OCI-LY7 (cell line): ENCODE data around the gene CCBE1. TPM values are rescaled to one million over a fixed set of nuclear protein-coding genes. Genes with fewer than 3 reads are reported as not detected.

Experiments used
- BruUV-seq: library from RNA; stranded (reverse); fragments of 400-500 nt; replicated peaks from 2 replicates; lab custom pipeline; 2021; lab: Mats Ljungman, UMichigan
- CTCF ChIA-PET: fragments of 300-600 bp; sonication (Branson Sonifier 250); formaldehyde crosslinking; loops from one replicate; lab custom pipeline; 2022; ENCODE audit warnings: antibody characterized with exemption; ENCODE audit not compliant: unreplicated experiment; lab: Charles Lee
- POLR2A ChIA-PET: fragments of 300-600 bp; sonication (Branson Sonifier 250); formaldehyde crosslinking; loops from one replicate; lab custom pipeline; 2022; ENCODE audit warnings: antibody characterized with exemption; lab: Charles Lee
- DNase-seq: peaks from one replicate; pipeline ENCODE4 v3.0.0-alpha.2; 2015; ENCODE audit warnings: low spot score
- H2AFZ ChIP-seq: fragments of 200-600 bp; sonication (generic), shearing (Covaris generic); 2 replicates; pipeline ENCODE4 v1.6.1; 2014; ENCODE audit warnings: mild to moderate bottlenecking, antibody characterized with exemption, low read length, moderate library complexity
- H3K27ac ChIP-seq: fragments of 200-600 bp; sonication (generic); 2 replicates; pipeline ENCODE4 v1.5.1; 2014; ENCODE audit warnings: mixed run types, low read depth, mild to moderate bottlenecking, moderate library complexity, low read length, inconsistent platforms; ENCODE audit not compliant: poor library complexity, severe bottlenecking
- H3K36me3 ChIP-seq: fragments of 200-600 bp; sonication (generic); 2 replicates; pipeline ENCODE4 v1.6.1; 2014; ENCODE audit warnings: mild to moderate bottlenecking, antibody characterized with exemption, low read length, moderate library complexity, mixed read lengths; ENCODE audit not compliant: insufficient read depth
- H3K4me1 ChIP-seq: fragments of 200-600 bp; sonication (generic); 2 replicates; pipeline ENCODE4 v1.5.1; 2014; ENCODE audit warnings: mild to moderate bottlenecking, low read length; ENCODE audit not compliant: insufficient read depth, poor library complexity, severe bottlenecking
- H3K4me2 ChIP-seq: fragments of 200-600 bp; sonication (generic); 2 replicates; pipeline ENCODE4 v1.6.1; 2014; ENCODE audit warnings: mild to moderate bottlenecking, low read length
- H3K4me3 ChIP-seq: fragments of 200-600 bp; sonication (generic); 2 replicates; pipeline ENCODE4 v1.5.1; 2014; ENCODE audit warnings: mild to moderate bottlenecking, low read depth, low read length; ENCODE audit not compliant: poor library complexity, severe bottlenecking
- H3K79me2 ChIP-seq: fragments of 200-600 bp; sonication (generic); 2 replicates; pipeline ENCODE4 v1.6.1; 2016; ENCODE audit warnings: low read depth, mild to moderate bottlenecking, low read length, moderate library complexity, mixed read lengths; ENCODE audit not compliant: insufficient read depth
- H3K9me2 ChIP-seq: fragments of 200-600 bp; sonication (generic); 2 replicates; pipeline ENCODE4 v1.6.1; 2016; ENCODE audit warnings: mild to moderate bottlenecking, low read length, mixed read lengths; ENCODE audit not compliant: insufficient read depth
- H3K9me3 ChIP-seq: fragments of 200-600 bp; sonication (generic); 2 replicates; pipeline ENCODE4 v1.6.1; 2014; ENCODE audit warnings: mild to moderate bottlenecking, mixed run types, low read length, mixed read lengths
- H4K20me1 ChIP-seq: fragments of 200-600 bp; sonication (generic); 2 replicates; pipeline ENCODE4 v1.6.1; 2014; ENCODE audit warnings: mild to moderate bottlenecking, antibody characterized with exemption, low read length, moderate library complexity, mixed read lengths; ENCODE audit not compliant: insufficient read depth
- EZH2phosphoT487 ChIP-seq: fragments of 200-600 bp; sonication (generic); IDR thresholded peaks from 2 replicates; pipeline ENCODE4 v1.6.1; 2018; ENCODE audit warnings: low read depth, borderline replicate concordance, mild to moderate bottlenecking, mixed run types, antibody characterized with exemption, low read length, moderate library complexity, mixed read lengths
- intact Hi-C: fragments of 100-400 bp; cut with micrococcal nuclease; formaldehyde crosslinking; loops from one replicate; pipeline ENCODE4 v1.10.0; 2022; ENCODE audit not compliant: unreplicated experiment
- total RNA-seq, 2 experiments: library from RNA; depleted of rRNA in 1 of 2; stranded (reverse); fragments of >200 nt in 1 of 2; shearing (Covaris generic) in 1 of 2; gene quantifications; 2 replicates each; pipeline ENCODE4 v1.2.3, GENCODE V29; 2014 to 2022
- TF ChIP-seq, protein P1 (sequence below): fragments of 200-600 bp; sonication (generic); conservative IDR thresholded peaks from 2 replicates; pipeline ENCODE4 v1.5.1; 2014; ENCODE audit warnings: mild to moderate bottlenecking, antibody characterized with exemption, low read length, moderate library complexity, mixed read lengths

CCBE1 gene
- total RNA-seq, 2 experiments from 2014 or later, result 0.16 to 0.70 TPM

DNA sequence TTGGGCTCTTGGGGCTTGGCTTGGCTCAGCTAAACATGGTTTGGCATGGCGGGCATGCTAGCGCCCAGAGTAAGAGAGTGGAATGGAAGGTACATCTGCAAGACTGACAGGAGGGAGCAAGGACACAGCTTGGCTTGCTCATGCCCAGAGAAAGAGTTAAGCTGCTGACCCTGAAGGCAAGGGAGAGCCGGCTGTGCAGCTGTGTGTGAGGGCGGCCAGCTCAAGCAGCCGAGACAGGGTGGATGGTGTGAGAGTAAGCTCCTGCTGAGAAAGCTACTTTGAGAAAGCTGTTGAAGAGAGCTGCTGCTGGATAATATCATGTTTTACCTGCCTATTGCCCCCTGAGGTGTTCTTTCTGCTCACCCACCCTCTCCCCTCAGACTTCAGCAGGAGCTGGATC, 135.6 kb downstream of the CCBE1 start:
- Histone ChIP-seq H3K9me3 (no peaks in the 10 kb centered on the region), H3K4me2 (no peak overlapping the region), H3K4me1 (no peaks in the 10 kb centered on the region), H3K36me3 (no peaks in the 10 kb centered on the region), H2AFZ (no peak overlapping the region), H3K79me2 (no peaks in the 10 kb centered on the region), H3K4me3 (no peak overlapping the region), H3K27ac (no peak overlapping the region), H4K20me1 (no peaks in the 10 kb centered on the region), H3K9me2 (no peaks in the 10 kb centered on the region)
- intact Hi-C loops, result no loop called here
- no peak for DNase-seq
- CTCF ChIA-PET, result no interaction called here
- BruUV-seq, result no TSS peak
- TF ChIP-seq EZH2phosphoT487, result no peak
- TF ChIP-seq, protein P1, sequence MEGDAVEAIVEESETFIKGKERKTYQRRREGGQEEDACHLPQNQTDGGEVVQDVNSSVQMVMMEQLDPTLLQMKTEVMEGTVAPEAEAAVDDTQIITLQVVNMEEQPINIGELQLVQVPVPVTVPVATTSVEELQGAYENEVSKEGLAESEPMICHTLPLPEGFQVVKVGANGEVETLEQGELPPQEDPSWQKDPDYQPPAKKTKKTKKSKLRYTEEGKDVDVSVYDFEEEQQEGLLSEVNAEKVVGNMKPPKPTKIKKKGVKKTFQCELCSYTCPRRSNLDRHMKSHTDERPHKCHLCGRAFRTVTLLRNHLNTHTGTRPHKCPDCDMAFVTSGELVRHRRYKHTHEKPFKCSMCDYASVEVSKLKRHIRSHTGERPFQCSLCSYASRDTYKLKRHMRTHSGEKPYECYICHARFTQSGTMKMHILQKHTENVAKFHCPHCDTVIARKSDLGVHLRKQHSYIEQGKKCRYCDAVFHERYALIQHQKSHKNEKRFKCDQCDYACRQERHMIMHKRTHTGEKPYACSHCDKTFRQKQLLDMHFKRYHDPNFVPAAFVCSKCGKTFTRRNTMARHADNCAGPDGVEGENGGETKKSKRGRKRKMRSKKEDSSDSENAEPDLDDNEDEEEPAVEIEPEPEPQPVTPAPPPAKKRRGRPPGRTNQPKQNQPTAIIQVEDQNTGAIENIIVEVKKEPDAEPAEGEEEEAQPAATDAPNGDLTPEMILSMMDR, result no peak
- POLR2A ChIA-PET, result no interaction called here

DNA sequence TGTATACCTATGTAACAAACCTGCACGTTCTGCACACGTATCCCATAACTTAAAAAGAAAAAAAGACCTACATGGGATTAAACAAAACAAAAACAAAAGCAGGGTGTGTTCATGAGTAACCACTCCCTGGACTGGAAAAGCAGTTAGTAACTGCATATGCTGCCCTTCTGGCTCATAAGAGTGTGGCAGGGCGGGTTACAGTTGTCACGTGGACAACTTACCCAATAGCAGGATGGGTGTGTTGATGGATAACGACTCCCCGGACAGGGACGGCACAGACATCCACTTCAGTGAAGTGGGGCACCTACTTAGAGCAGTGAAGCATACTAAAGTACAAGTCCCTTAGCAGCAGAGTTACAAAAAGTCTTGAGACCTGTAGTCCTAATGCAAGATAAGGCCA, 136.7 kb downstream of the CCBE1 start:
- ChIA-PET CTCF (no interaction called here), POLR2A (no interaction called here)
- H3K4me1 ChIP-seq, result no peaks in the 10 kb centered on the region
- intact Hi-C loops, result no loop called here
- TF ChIP-seq EZH2phosphoT487, result no peak
- TF ChIP-seq, protein P1, result no peak
- H3K79me2 ChIP-seq, result no peaks in the 10 kb centered on the region
- no TSS peak for BruUV-seq
- no peaks in the 10 kb centered on the region for H4K20me1 ChIP-seq
- DNase-seq, result no peak
- no peaks in the 10 kb centered on the region for H3K9me2 ChIP-seq
- no peak overlapping the region for H3K4me2 ChIP-seq
- H3K27ac ChIP-seq, result no peak overlapping the region
- H3K36me3 ChIP-seq, result no peaks in the 10 kb centered on the region
- no peak overlapping the region for H2AFZ ChIP-seq
- H3K9me3 ChIP-seq, result no peaks in the 10 kb centered on the region
- H3K4me3 ChIP-seq, result no peak overlapping the region

DNA sequence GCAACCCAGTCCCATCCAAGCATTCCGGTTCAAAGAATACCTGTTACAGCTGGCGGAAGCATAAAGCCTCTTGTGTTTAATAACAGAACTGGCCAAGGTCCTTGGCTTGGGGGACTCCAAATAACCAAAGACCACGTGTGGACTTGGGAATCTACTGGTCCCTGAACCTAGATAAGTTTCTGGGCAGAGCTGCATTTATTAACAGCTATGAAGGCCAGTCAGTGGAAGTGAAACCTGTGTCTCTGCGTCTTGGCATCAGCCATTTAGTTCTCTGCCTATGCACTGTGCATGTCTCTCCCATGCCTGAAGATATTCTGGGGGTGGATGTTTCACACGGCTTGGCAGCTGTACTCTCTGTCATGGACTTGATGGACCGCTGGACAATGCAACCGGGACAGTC, 137.7 kb downstream of the CCBE1 start:
- ChIA-PET CTCF (no interaction called here), POLR2A (no interaction called here)
- no peak for TF ChIP-seq EZH2phosphoT487
- TF ChIP-seq, protein P1, result no peak

More for the DNA sequence above, 137.7 kb downstream of the CCBE1 start:
- Histone ChIP-seq H3K4me3 (no peak overlapping the region), H3K4me1 (no peaks in the 10 kb centered on the region), H3K36me3 (no peaks in the 10 kb centered on the region), H2AFZ (no peak overlapping the region), H3K9me2 (no peaks in the 10 kb centered on the region), H3K27ac (no peak overlapping the region), H3K9me3 (no peaks in the 10 kb centered on the region), H4K20me1 (no peaks in the 10 kb centered on the region), H3K79me2 (no peaks in the 10 kb centered on the region), H3K4me2 (no peak overlapping the region)
- no peak for DNase-seq
- no TSS peak for BruUV-seq
- intact Hi-C loops, result no loop called here
